Liver (tissue), 9 donors: ENCODE measurements around the gene CMTM1. TPM values are rescaled to one million over a fixed set of nuclear protein-coding genes. Genes with fewer than 3 reads are reported as not detected.
"Not testable (repeated sequence)": the region's sequence is repeated elsewhere in the genome, so short reads cannot be mapped to it uniquely, and the experiment has no call there.

Experiments used
- DNase-seq: peaks from one replicate; pipeline ENCODE4 v3.0.0-alpha.2; 2017; ENCODE audit warnings: low spot score
- H3K27ac ChIP-seq, 2 donors: one replicate each; pipeline ENCODE4 v1.7.0; 2013; ENCODE audit warnings: inconsistent platforms in 2 of 2, low read length in 2 of 2, control low read depth in 1 of 2, low read depth in 1 of 2, mild to moderate bottlenecking in 1 of 2
- H3K27me3 ChIP-seq, 4 donors: one replicate each; pipeline versions ENCODE4 v1.6.1 to v1.7.0; 2013; ENCODE audit warnings: low read length in 3 of 4, inconsistent platforms in 1 of 4, mild to moderate bottlenecking in 1 of 4, moderate library complexity in 1 of 4; ENCODE audit not compliant: control insufficient read depth in 4 of 4, insufficient read depth in 4 of 4
- H3K36me3 ChIP-seq, 4 donors: one replicate each; pipeline versions ENCODE4 v1.6.1 to v1.7.0; 2013; ENCODE audit warnings: low read length in 3 of 4, mild to moderate bottlenecking in 3 of 4, low read depth in 1 of 4, moderate library complexity in 1 of 4; ENCODE audit not compliant: control insufficient read depth in 4 of 4, insufficient read depth in 3 of 4
- H3K4me1 ChIP-seq, 4 donors: one replicate each; pipeline versions ENCODE4 v1.6.1 to v1.7.0; 2013; ENCODE audit warnings: low read length in 3 of 4, mild to moderate bottlenecking in 3 of 4, moderate library complexity in 1 of 4; ENCODE audit not compliant: control insufficient read depth in 4 of 4, insufficient read depth in 4 of 4
- H3K4me3 ChIP-seq, 3 donors: one replicate each; pipeline versions ENCODE4 v1.6.1 to v1.7.0; 2013; ENCODE audit warnings: low read length in 3 of 3, control low read depth in 1 of 3, low read depth in 1 of 3, mild to moderate bottlenecking in 1 of 3
- H3K9ac ChIP-seq, 2 donors: one replicate each; pipeline ENCODE4 v1.7.0; 2013; ENCODE audit warnings: low read length in 2 of 2, mild to moderate bottlenecking in 2 of 2, moderate library complexity in 2 of 2, control low read depth in 1 of 2, low read depth in 1 of 2
- H3K9me3 ChIP-seq, 4 donors: one replicate each; pipeline versions ENCODE4 v1.6.1 to v1.7.0; 2013; ENCODE audit warnings: low read length in 3 of 4; ENCODE audit not compliant: control insufficient read depth in 4 of 4
- EGR1 ChIP-seq, 2 donors: IDR thresholded peaks; 2 replicates each; pipeline ENCODE4 v1.6.1; 2016 to 2018; ENCODE audit warnings: antibody characterized with exemption in 2 of 2, low read depth in 2 of 2
- FOXA2 ChIP-seq: IDR thresholded peaks from 2 replicates; pipeline ENCODE4 v1.6.1; 2016; ENCODE audit warnings: antibody characterized with exemption
- GABPA ChIP-seq, 2 donors: IDR thresholded peaks in 1 of 2; conservative IDR thresholded peaks in 1 of 2; 2 replicates each; pipeline ENCODE4 v1.6.1; 2016; ENCODE audit warnings: antibody characterized with exemption in 2 of 2, mild to moderate bottlenecking in 1 of 2, moderate library complexity in 1 of 2
- HNF4A ChIP-seq, 2 donors: conservative IDR thresholded peaks; 2 replicates each; pipeline ENCODE4 v1.6.1; 2016; ENCODE audit warnings: antibody characterized with exemption in 2 of 2, mild to moderate bottlenecking in 2 of 2
- HNF4G ChIP-seq: IDR thresholded peaks from 2 replicates; pipeline ENCODE4 v1.6.1; 2016; ENCODE audit warnings: antibody characterized with exemption
- JUND ChIP-seq, 2 donors: IDR thresholded peaks; 2 replicates each; pipeline ENCODE4 v1.6.1; 2016; ENCODE audit warnings: antibody characterized with exemption in 2 of 2
- NR2F2 ChIP-seq: IDR thresholded peaks from 2 replicates; pipeline ENCODE4 v1.6.1; 2016; ENCODE audit warnings: antibody characterized with exemption
- RAD21 ChIP-seq, 2 donors: IDR thresholded peaks; 2 replicates each; pipeline ENCODE4 v1.6.1; 2016; ENCODE audit warnings: antibody characterized with exemption in 2 of 2, mild to moderate bottlenecking in 2 of 2
- RXRA ChIP-seq, 2 donors: IDR thresholded peaks; 2 replicates each; pipeline ENCODE4 v1.6.1; 2017 to 2018; ENCODE audit warnings: antibody characterized with exemption in 2 of 2, mild to moderate bottlenecking in 1 of 2
- SP1 ChIP-seq: IDR thresholded peaks from 2 replicates; pipeline ENCODE4 v1.6.1; 2018; ENCODE audit warnings: antibody characterized with exemption, mild to moderate bottlenecking
- YY1 ChIP-seq: IDR thresholded peaks from 2 replicates; pipeline ENCODE4 v1.6.1; 2016; ENCODE audit warnings: antibody characterized with exemption, mild to moderate bottlenecking
- WGBS: extraction: QIAGEN DNeasy Blood & Tissue Kit; methylation state at CpG from one replicate; pipeline ENCODE4 v1.1.7; 2013; 5-methylcytosine and 5-hydroxymethylcytosine counted together
- polyA plus RNA-seq, 2 donors: library from polyadenylated mRNA; stranded (reverse) in 1 of 2; unstranded in 1 of 2; fragments of 200-250 nt in 1 of 2; fragments of >200 nt in 1 of 2; fragmentation: Nextera tagmentation in 1 of 2; extraction: Ambion mirVana in 1 of 2; gene quantifications; one replicate each; pipeline versions ENCODE4 v1.2.1 to v1.2.3, GENCODE V29; 2013 to 2015
- total RNA-seq, 2 donors: library from RNA; depleted of rRNA; stranded (reverse); fragments of >200 nt; gene quantifications; one replicate each; pipeline ENCODE4 v1.2.3, GENCODE V29; 2014
- TF ChIP-seq, protein P1 (sequence below): IDR thresholded peaks from 2 replicates; pipeline ENCODE4 v1.6.1; 2016; ENCODE audit warnings: antibody characterized with exemption
- TF ChIP-seq, protein P2 (sequence below): fragments of 150-350 bp; IDR thresholded peaks from 2 replicates; pipeline ENCODE4 v1.5.1; 2017; ENCODE audit warnings: improper control_type of control experiment, low read depth, low read length; ENCODE audit not compliant: missing input control
- donor health status: healthy.
- donor health status: healthy.
- donor health status: healthy.
- donor health status: healthy.
- donor health status: healthy.

The CMTM1 gene
- total and polyA plus RNA-seq, 4 donors = 0.32 to 0.84 (median 0.49) TPM

DNA sequence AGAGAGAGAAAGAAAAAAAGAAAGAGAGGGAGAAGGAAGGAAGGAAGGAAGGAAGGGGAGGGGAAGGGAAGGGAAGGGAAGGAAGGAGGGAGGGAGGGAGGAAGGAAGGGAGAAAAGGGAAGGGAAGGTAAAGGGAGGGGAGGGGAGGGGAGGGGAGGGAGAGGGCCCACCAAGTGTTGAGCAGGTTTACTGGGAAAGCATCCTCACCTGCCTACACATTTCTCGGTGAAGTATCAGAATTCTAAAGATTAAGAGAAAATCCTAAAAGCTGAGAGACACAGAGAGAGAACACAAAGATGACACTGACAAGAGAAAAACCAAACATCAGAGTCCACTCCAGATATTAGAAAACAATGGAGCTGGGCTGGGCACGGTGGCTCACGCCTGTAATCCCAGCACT is 26.0 kb downstream of the CMTM1 start:
- no peak overlapping the region for H3K4me3 ChIP-seq
- no peaks in the 10 kb centered on the region for H3K27me3 ChIP-seq
- TF ChIP-seq JUND (IDR thresholded peaks at IDR 0.05) = no peak
- TF ChIP-seq, protein P1, sequence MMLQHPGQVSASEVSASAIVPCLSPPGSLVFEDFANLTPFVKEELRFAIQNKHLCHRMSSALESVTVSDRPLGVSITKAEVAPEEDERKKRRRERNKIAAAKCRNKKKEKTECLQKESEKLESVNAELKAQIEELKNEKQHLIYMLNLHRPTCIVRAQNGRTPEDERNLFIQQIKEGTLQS = no peak
- 96% methylated on average over 3 of the region's 3 CpGs for WGBS
- H3K9me3 ChIP-seq = no peaks in the 10 kb centered on the region
- no peaks in the 10 kb centered on the region for H3K36me3 ChIP-seq
- no peak overlapping the region for H3K27ac ChIP-seq
- H3K9ac ChIP-seq = no peak overlapping the region
- no peak for DNase-seq
- no peaks in the 10 kb centered on the region for H3K4me1 ChIP-seq

DNA sequence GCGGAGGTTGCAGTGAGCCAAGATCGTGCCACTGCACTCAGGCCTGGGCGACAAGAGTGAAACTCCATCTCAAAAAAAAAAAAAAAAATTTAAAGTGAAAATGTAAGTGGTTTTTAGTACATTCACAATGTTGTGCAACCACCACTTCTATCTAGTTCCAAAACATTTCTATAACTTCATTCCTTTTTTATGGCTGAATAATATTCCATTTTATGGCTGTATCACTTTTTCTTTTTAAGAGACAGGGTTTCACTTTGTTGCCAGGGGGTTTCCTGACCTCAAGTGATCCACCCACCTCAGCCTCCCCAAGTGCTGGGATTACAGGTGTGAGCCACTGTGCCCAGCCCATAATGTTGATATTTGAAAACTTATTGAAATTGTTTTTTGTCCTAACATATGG is 26.6 kb downstream of the CMTM1 start:
- no peak overlapping the region for H3K9ac ChIP-seq
- H3K36me3 ChIP-seq = no peaks in the 10 kb centered on the region
- no peak overlapping the region for H3K27ac ChIP-seq
- no peaks in the 10 kb centered on the region for H3K9me3 ChIP-seq
- no peak for TF ChIP-seq FOXA2
- TF ChIP-seq SP1 = no peak
- H3K27me3 ChIP-seq = no peaks in the 10 kb centered on the region
- no peak for DNase-seq
- no peaks in the 10 kb centered on the region for H3K4me1 ChIP-seq
- 100% methylated on average over 3 of the region's 3 CpGs for WGBS
- H3K4me3 ChIP-seq = no peak overlapping the region

DNA sequence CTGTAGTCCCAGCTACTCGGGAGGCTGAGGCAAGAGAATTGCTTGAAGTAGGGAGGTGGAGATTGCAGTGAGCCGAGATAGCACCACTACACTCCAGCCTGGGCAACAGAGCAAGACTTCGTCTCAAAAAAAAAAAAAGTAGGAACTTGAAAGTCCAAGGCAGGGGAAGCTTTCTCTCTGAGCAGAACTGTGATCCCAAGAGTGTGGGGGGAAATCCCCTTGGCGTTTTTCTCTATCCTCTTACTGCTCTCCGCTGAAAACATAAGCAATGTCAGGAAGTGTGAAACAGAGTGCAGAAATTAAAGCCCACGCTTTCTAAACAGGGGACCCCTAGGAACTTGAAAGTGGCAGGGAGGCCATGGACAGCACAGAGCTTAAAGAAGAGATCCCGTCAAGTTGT is 28.5 kb downstream of the CMTM1 start:
- DNase-seq = no peak
- 79% methylated on average over 7 of the region's 7 CpGs for WGBS
- no peaks in the 10 kb centered on the region for H3K27me3 ChIP-seq
- no peaks in the 10 kb centered on the region for H3K9me3 ChIP-seq
- TF ChIP-seq RXRA (IDR thresholded peaks at IDR 0.05) = no peak
- no peak for TF ChIP-seq GABPA (IDR thresholded peaks at IDR 0.05 in 1 of 2, conservative IDR thresholded peaks at IDR 0.05 in 1 of 2)
- no peak for TF ChIP-seq EGR1 (IDR thresholded peaks at IDR 0.05; ENCODE audit: low read depth in 2 of 2)
- TF ChIP-seq FOXA2 = no peak
- H3K36me3 ChIP-seq = no peaks in the 10 kb centered on the region
- H3K9ac ChIP-seq = no peak overlapping the region
- no peaks in the 10 kb centered on the region for H3K4me1 ChIP-seq
- no peak overlapping the region for H3K27ac ChIP-seq
- H3K4me3 ChIP-seq = no peak overlapping the region

DNA sequence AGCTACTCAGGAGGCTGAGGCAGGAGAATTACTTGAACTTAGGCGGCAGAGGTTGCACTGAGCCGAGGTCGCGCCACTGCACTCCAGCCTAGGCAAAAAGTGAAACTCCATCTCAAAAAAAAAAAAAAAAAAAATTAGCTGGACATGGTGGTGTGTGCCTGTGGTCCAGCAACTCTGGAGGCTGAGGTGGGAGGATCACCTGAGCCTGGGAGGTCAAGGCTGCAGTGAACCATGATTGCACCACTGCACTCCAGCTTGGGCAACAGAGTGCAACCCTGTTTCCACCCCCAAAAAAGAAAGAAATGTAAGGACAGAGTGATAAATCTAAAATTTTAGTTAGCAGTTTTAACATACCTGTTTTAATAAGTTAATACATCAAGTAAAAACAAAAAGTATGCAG is 30.3 kb downstream of the CMTM1 start:
- H3K4me3 ChIP-seq, H3K9me3 ChIP-seq, H3K9ac ChIP-seq, DNase-seq, H3K4me1 ChIP-seq, H3K27ac ChIP-seq, H3K36me3 ChIP-seq, H3K27me3 ChIP-seq: not testable (repeated sequence)
- 98% methylated on average over 4 of the region's 4 CpGs for WGBS

DNA sequence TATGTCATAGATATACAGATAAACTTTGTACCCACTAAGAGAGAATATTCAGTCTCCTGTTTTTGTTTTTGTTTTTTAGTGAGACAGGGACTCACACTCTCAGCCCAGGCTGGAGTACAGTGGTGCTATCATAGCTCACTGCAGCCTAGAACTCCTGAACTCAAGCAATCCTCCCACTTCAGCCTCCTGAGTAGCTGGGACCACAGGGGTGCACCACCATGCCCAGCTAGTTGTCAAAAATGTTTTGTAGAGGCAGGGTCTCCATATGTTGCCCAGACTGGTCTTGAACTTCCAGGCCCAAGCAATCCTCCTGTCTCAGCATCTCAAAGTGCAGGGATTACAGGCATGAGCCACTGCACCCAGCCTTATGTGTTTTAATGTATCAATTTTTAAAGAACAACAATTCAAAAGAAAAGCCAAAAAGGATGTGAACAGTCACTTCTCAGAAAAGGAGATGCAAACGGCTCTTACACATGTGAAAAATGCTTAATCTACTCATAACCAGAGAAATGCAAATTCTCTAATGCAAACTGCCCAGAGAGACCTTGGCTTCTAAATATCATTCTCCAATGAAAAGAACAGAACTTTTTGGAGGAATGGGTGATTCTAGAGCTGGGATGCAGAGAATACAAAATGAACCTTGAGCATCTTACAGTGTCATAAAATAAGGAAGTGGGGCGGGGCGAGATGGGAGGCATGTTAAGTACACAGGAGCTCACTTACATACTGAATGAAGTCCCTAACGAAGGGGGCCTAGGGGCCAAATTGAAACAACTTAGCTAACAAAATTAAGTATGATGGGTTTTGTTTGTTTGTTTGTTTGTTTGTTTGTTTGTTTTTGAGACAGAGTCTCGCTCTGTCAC is 31.0 kb downstream of the CMTM1 start:
- no peak for DNase-seq
- Histone ChIP-seq H3K9ac (no peak overlapping the region), H3K27me3 (no peaks in the 10 kb centered on the region), H3K27ac (no peak overlapping the region), H3K4me1 (no peaks in the 10 kb centered on the region), H3K4me3 (no peak overlapping the region), H3K36me3 (no peaks in the 10 kb centered on the region), H3K9me3 (no peaks in the 10 kb centered on the region)
- WGBS = 79% methylated on average over 5 of the region's 5 CpGs
- no peak for TF ChIP-seq RAD21 (IDR thresholded peaks at IDR 0.05)
- no peak for TF ChIP-seq RXRA (IDR thresholded peaks at IDR 0.05)
- TF ChIP-seq, protein P1 = no peak
- TF ChIP-seq SP1 = no peak
- no peak for TF ChIP-seq EGR1 (IDR thresholded peaks at IDR 0.05; ENCODE audit: low read depth in 2 of 2)
- TF ChIP-seq, protein P2, sequence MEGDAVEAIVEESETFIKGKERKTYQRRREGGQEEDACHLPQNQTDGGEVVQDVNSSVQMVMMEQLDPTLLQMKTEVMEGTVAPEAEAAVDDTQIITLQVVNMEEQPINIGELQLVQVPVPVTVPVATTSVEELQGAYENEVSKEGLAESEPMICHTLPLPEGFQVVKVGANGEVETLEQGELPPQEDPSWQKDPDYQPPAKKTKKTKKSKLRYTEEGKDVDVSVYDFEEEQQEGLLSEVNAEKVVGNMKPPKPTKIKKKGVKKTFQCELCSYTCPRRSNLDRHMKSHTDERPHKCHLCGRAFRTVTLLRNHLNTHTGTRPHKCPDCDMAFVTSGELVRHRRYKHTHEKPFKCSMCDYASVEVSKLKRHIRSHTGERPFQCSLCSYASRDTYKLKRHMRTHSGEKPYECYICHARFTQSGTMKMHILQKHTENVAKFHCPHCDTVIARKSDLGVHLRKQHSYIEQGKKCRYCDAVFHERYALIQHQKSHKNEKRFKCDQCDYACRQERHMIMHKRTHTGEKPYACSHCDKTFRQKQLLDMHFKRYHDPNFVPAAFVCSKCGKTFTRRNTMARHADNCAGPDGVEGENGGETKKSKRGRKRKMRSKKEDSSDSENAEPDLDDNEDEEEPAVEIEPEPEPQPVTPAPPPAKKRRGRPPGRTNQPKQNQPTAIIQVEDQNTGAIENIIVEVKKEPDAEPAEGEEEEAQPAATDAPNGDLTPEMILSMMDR = no peak
- TF ChIP-seq HNF4A (conservative IDR thresholded peaks at IDR 0.05) = no peak
- no peak for TF ChIP-seq NR2F2
- TF ChIP-seq HNF4G = no peak
- no peak for TF ChIP-seq GABPA (IDR thresholded peaks at IDR 0.05 in 1 of 2, conservative IDR thresholded peaks at IDR 0.05 in 1 of 2)
- TF ChIP-seq JUND (IDR thresholded peaks at IDR 0.05) = no peak
- no peak for TF ChIP-seq YY1
- no peak for TF ChIP-seq FOXA2
